GM10847 (cell line): ENCODE results near the gene DIPK2B.

Experiments used
- POLR2A ChIP-seq: IDR thresholded peaks from 2 replicates; pipeline ENCODE4 v1.6.1; 2011; ENCODE audit not compliant: insufficient read length; ENCODE audit errors: extremely low read depth

Gene DIPK2B

GRCh38 chrX:45200741-45201234 is at the start of gene DIPK2B:
TSS of gene DIPK2B (minus strand) at chrX:45200876. CDS start at chrX:45200826, 50 bp downstream.
- TF ChIP-seq POLR2A = no peak

GRCh38 chrX:45240301-45240700 is 39.6 kb upstream of the DIPK2B start:
- TF ChIP-seq POLR2A = no peak

GRCh38 chrX:45238489-45238888 is 37.8 kb upstream of the DIPK2B start:
- TF ChIP-seq POLR2A = no peak

- TF ChIP-seq POLR2A = no peak
Observed at GRCh38 chrX:45233531-45233930, 32.9 kb upstream of the DIPK2B start.

- TF ChIP-seq POLR2A = no peak
Observed at GRCh38 chrX:45232139-45232538, 31.5 kb upstream of the DIPK2B start.

- no peak for TF ChIP-seq POLR2A
Observed at GRCh38 chrX:45230410-45230809, 29.7 kb upstream of the DIPK2B start.

GRCh38 chrX:45229348-45229747 is 28.7 kb upstream of the DIPK2B start:
- TF ChIP-seq POLR2A = no peak

- TF ChIP-seq POLR2A = no peak
Observed at GRCh38 chrX:45228126-45228525, 27.4 kb upstream of the DIPK2B start.

- no peak for TF ChIP-seq POLR2A
Observed at GRCh38 chrX:45208121-45208856, 7.6 kb upstream of the DIPK2B start.

- TF ChIP-seq POLR2A = no peak
Observed at GRCh38 chrX:45202171-45202570, 1.5 kb upstream of the DIPK2B start.

- no peak for TF ChIP-seq POLR2A
Observed at GRCh38 chrX:45198706-45199105, 2.0 kb downstream of the DIPK2B start.

- no peak for TF ChIP-seq POLR2A
Observed at GRCh38 chrX:45198301-45198700, 2.4 kb downstream of the DIPK2B start.

GRCh38 chrX:45196701-45197100 is 4.0 kb downstream of the DIPK2B start:
- no peak for TF ChIP-seq POLR2A

- no peak for TF ChIP-seq POLR2A
Observed at GRCh38 chrX:45191820-45192409, 8.8 kb downstream of the DIPK2B start.

- no peak for TF ChIP-seq POLR2A
Observed at GRCh38 chrX:45191383-45191782, 9.3 kb downstream of the DIPK2B start.

GRCh38 chrX:45187731-45188130 is 12.9 kb downstream of the DIPK2B start:
- no peak for TF ChIP-seq POLR2A

- TF ChIP-seq POLR2A = no peak
Observed at GRCh38 chrX:45186643-45187026, 14.0 kb downstream of the DIPK2B start.
